Epithelial cell of proximal tubule (primary cell): ENCODE data around the gene LAMA2. TPM values are rescaled to one million over a fixed set of nuclear protein-coding genes. Genes with fewer than 3 reads are reported as not detected.

ENCODE experiments used
- DNase-seq: peaks from one replicate; pipeline ENCODE4 v3.0.0-alpha.2; 2011; ENCODE audit warnings: low read depth
- H3K4me3 ChIP-seq: 2 replicates; pipeline ENCODE4 v1.5.1; 2011; ENCODE audit warnings: low read depth, mild to moderate bottlenecking, low read length
- total RNA-seq: library from RNA; depleted of rRNA; stranded (reverse); fragments of >200 nt; gene quantifications from 2 replicates; pipeline ENCODE4 v1.2.3, GENCODE V29; 2015
- TF ChIP-seq, protein P1 (sequence below): conservative IDR thresholded peaks from 2 replicates; pipeline ENCODE4 v1.5.1; 2012; ENCODE audit warnings: low read depth, mild to moderate bottlenecking, low read length

The LAMA2 gene
- total RNA-seq, 1 donor from 2014 or later, result 0.69 TPM

DNA sequence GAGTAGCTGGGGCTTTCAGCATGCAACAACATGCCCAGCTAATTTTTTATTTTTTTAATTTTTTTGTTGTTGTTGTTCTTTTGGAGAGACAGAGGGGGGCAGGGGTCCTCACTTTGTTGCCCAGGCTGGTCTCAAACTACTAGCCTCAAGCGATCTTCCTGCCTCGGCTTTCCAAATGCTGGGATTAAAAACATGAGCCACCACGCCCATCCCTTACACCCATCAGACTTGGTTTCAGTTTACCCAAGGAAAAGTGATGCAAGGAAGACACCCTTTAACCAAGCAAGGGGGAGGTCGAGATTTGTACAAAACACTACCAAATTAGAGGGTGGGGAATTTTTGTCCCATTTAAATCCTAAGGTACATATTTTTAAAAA is 616.9 kb downstream of the LAMA2 start:
- no peak overlapping the region for H3K4me3 ChIP-seq
- TF ChIP-seq, protein P1, sequence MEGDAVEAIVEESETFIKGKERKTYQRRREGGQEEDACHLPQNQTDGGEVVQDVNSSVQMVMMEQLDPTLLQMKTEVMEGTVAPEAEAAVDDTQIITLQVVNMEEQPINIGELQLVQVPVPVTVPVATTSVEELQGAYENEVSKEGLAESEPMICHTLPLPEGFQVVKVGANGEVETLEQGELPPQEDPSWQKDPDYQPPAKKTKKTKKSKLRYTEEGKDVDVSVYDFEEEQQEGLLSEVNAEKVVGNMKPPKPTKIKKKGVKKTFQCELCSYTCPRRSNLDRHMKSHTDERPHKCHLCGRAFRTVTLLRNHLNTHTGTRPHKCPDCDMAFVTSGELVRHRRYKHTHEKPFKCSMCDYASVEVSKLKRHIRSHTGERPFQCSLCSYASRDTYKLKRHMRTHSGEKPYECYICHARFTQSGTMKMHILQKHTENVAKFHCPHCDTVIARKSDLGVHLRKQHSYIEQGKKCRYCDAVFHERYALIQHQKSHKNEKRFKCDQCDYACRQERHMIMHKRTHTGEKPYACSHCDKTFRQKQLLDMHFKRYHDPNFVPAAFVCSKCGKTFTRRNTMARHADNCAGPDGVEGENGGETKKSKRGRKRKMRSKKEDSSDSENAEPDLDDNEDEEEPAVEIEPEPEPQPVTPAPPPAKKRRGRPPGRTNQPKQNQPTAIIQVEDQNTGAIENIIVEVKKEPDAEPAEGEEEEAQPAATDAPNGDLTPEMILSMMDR, result no peak
- no peak for DNase-seq

DNA sequence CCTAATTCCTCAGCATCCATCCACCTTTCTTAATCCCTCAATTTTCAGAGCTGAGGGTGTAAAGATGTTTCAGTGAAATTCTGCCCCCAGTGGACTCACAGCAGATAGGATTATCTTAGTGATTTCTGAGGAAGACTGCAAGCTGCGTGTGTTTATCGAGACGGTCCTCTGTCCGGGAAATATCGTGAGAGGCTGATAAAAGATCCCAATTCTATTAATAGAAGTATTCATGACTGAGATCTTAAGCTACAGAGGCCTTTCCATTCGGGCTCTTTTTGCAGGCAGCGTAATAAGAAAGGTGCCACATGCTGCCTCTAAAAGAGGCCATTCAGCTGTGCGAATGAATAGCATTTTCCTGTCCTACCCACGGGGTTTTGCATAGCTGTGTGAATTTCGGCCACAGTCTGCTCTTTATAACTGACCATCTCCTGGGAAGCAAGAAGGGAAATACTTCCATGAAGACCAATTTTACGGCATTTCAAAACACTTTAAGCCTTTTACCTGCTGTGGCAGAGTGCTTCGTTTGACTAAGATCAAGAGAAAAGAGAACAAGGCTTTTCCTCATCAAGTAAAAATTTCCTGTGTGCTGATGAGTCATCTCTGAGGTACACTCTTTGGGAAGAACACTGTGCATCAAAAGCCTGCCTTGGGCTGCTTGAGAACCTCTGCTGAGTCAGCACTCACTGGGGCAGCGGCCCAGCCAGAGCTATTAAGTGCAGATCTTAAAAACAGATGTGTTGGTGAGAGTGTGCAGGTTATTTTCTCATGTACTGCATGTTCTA is 618.2 kb downstream of the LAMA2 start:
- TF ChIP-seq, protein P1, result peak; percentile 40
- DNase-seq, result peak; percentile 88
- no peak overlapping the region for H3K4me3 ChIP-seq

DNA sequence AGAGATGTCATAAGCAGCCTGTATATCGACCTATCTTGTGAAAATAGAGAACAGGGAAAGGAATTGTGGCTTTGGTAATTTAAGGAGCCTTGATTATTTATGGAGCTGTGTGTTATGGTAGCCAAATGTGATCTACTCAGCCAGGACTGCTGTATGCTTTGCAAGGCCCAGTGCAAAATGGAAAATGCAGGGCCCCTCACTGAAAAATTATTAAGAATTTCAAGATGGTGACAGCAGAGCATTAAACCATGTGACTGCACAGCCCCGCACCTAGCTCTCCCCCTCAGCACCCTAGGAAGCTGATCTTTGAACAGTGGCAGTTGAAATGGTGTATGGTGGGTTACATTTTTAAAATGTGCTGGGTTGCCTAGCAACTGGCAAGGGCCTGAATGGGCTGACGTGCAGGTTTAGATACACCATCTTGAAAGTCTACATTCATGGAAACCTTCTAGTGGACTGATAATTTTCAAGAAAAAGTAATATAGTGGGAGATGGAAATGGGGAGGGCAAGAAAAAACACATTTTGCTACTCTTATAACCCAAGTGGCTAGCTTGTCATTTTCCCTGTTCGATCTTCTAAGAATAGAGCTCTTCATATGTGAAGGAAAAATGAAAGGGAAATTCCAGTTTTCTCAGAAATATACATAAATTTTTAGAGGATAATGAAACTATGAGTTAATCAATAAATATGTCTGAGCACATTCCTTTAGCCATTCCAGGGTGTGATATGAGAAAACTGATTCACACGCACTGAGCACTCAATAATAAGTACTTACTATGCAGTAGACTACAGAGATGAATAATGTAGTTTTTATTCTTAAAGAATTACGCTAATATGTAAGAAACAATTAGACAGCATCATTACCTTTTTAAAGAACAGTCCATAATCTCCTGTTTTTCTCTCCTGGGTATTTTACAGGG is 619.1 kb downstream of the LAMA2 start:
- H3K4me3 ChIP-seq, result no peak overlapping the region
- TF ChIP-seq, protein P1, result no peak
- no peak for DNase-seq

DNA sequence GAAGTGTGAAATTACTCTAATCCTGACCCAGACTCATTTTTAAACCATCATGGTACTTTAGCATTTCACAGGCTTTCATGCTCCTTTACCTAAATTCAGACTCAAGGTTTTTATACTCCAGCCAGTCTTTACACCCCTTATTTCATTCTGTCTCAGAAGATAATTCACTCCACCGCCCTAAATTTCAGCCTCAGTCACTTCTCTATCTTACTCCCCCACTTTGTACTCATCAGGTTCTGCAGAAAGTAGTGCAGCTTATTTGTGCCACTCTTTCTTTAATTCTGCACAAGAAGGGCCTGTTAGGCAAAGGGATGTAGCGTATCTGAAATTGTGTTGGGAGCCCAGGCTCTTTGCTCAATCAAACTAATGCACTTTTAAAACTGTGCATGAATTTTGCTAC is 621.5 kb downstream of the LAMA2 start:
- TF ChIP-seq, protein P1, result no peak
- no peak overlapping the region for H3K4me3 ChIP-seq

DNA sequence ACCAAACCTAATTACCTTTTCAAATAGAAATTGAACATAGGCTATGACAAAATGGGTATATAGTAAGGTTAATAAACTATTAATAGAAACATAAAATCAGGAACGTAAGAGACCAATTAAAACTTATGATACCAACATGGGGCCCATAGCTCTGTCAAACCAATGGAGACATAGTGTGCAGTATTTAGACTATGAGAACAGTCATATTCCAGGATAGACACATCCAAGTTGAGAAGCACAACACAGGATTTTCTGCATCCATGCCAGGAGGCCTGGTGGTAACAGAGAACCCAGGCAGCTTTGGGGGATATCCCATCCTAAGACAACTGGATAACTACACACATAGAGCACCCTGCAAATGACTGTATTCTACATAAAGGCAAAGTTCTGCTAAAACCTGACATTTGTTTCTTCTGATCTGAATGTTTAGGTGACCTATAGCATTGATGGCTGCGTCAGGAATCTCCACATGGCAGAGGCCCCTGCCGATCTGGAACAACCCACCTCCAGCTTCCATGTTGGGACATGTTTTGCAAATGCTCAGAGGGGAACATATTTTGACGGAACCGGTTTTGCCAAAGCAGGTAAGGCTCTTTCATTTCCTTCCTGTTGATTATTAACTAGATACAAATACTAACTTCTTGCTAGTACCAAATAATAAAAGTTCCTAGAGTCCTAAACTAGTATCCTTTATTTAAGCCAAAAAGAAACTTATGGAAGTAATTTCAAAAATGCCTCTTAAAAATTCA is 624.3 kb downstream of the LAMA2 start:
- TF ChIP-seq, protein P1, result no peak
- no peak for DNase-seq
- H3K4me3 ChIP-seq, result no peak overlapping the region

More for the DNA sequence above, 621.5 kb downstream of the LAMA2 start:
- DNase-seq, result no peak

DNA sequence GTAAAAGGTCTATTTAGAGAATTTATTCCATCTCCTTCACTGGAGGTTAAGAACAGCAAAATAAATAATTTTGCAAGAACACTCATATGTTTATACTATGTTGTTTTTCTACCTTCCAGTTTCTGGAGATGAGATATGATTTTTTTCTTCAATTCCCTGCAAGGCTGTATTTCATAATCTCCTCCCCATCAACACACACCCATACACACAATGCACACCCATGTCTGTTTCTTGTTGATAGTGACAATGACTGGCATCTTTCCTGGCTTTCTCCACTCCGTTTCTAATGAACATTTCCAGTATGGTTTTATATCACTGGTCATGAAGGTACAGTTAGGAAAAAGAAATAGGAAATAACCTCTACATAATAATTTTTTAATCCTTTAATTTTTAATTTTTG is 624.9 kb downstream of the LAMA2 start:
- H3K4me3 ChIP-seq, result no peak overlapping the region
- DNase-seq, result no peak
- TF ChIP-seq, protein P1, result no peak
